GM19452 (cell line): ENCODE results near the gene CDKN2D.
A peak's percentile ranks its signal among the peaks of the same experiment; 100 is the strongest.
"Not testable (repeated sequence)": the region's sequence is repeated elsewhere in the genome, so short reads cannot be mapped to it uniquely, and the experiment has no call there.

Experiments
- ATAC-seq: cut with Tn5 transposase; IDR thresholded peaks from one replicate; pipeline ENCODE4 v1.9.1; 2021; ENCODE audit not compliant: unreplicated experiment

CDKN2D gene

GRCh38 chr19:10582091-10582490 is 13.3 kb upstream of the CDKN2D start:
- no peak for ATAC-seq

GRCh38 chr19:10580979-10581631 is 12.3 kb upstream of the CDKN2D start:
- ATAC-seq = no peak

GRCh38 chr19:10577951-10578350 is 9.2 kb upstream of the CDKN2D start:
- no peak for ATAC-seq

GRCh38 chr19:10575011-10575716 is 6.4 kb upstream of the CDKN2D start:
- no peak for ATAC-seq

GRCh38 chr19:10574462-10574861 is 5.7 kb upstream of the CDKN2D start:
- no peak for ATAC-seq

- ATAC-seq = not testable (repeated sequence)
Measured at GRCh38 chr19:10573793-10574192, 5.0 kb upstream of the CDKN2D start.

GRCh38 chr19:10568062-10568825 is 535 bp downstream of the CDKN2D start:
- ATAC-seq = peak; percentile 4

- no peak for ATAC-seq
Measured at GRCh38 chr19:10567656-10568055, 1.1 kb downstream of the CDKN2D start.

GRCh38 chr19:10566658-10567410 is 1.9 kb downstream of the CDKN2D start:
- peak; percentile 21 for ATAC-seq

GRCh38 chr19:10566408-10566657 is 2.4 kb downstream of the CDKN2D start:
- no peak for ATAC-seq

GRCh38 chr19:10565567-10566407 is 3.0 kb downstream of the CDKN2D start, which contains the start of gene KRI1:
Gene KRI1, minus strand, starts transcription at chr19:10566010. Its CDS starts 11 bp downstream, at chr19:10565999.
- ATAC-seq = peak; percentile 43

GRCh38 chr19:10565028-10565566 is 3.7 kb downstream of the CDKN2D start:
- ATAC-seq = no peak

GRCh38 chr19:10562609-10563008 is 6.2 kb downstream of the CDKN2D start:
- no peak for ATAC-seq

- ATAC-seq = no peak
Measured at GRCh38 chr19:10560154-10560553, 8.6 kb downstream of the CDKN2D start.

GRCh38 chr19:10557603-10558197 is 11.1 kb downstream of the CDKN2D start:
- no peak for ATAC-seq

- ATAC-seq = no peak
Measured at GRCh38 chr19:10555610-10555973, 13.2 kb downstream of the CDKN2D start.

- no peak for ATAC-seq
Measured at GRCh38 chr19:10554760-10555609, 13.8 kb downstream of the CDKN2D start.

- peak; percentile 66 for ATAC-seq
Measured at GRCh38 chr19:10553943-10554381, 14.8 kb downstream of the CDKN2D start.
